GM19324 (cell line): Measurements from ENCODE around the gene SLC26A9.

Experiments
- ATAC-seq: cut with Tn5 transposase; IDR thresholded peaks from one replicate; pipeline ENCODE4 v1.9.1; 2021; ENCODE audit warnings: mild to moderate bottlenecking, moderate library complexity; ENCODE audit not compliant: unreplicated experiment, low FRiP score

Gene SLC26A9, protein sequence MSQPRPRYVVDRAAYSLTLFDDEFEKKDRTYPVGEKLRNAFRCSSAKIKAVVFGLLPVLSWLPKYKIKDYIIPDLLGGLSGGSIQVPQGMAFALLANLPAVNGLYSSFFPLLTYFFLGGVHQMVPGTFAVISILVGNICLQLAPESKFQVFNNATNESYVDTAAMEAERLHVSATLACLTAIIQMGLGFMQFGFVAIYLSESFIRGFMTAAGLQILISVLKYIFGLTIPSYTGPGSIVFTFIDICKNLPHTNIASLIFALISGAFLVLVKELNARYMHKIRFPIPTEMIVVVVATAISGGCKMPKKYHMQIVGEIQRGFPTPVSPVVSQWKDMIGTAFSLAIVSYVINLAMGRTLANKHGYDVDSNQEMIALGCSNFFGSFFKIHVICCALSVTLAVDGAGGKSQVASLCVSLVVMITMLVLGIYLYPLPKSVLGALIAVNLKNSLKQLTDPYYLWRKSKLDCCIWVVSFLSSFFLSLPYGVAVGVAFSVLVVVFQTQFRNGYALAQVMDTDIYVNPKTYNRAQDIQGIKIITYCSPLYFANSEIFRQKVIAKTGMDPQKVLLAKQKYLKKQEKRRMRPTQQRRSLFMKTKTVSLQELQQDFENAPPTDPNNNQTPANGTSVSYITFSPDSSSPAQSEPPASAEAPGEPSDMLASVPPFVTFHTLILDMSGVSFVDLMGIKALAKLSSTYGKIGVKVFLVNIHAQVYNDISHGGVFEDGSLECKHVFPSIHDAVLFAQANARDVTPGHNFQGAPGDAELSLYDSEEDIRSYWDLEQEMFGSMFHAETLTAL

DNA sequence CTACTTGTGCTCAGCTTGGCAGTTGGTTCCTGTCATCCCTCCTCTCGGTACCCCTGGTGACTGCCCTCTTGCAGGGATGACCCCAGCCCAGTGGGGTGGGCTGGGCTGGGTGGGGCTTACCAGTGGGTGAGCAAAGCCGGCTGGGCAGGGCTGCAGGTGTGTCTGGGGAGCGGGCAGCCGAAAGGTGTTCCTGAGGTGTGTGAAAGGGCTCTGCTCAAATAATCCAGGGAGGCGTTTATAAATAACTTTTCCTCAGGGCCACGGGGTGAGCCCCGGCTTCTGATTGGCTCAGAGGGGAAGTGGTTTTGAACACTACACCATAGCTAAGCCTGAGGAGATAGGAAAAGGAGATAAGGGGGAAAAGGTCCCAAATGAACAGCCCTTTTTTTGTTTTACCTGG is at the start of gene SLC26A9:
Gene SLC26A9 (minus strand): TSS at position 212 of the 400 bp plus-strand sequence. CDS start 7,636 bp downstream, outside the sequence.
- no peak for ATAC-seq

GRCh38 chr1:205992218-205992882 is 49.1 kb upstream of the SLC26A9 start:
- ATAC-seq: no peak

GRCh38 chr1:205991237-205991636 is 48.0 kb upstream of the SLC26A9 start:
- ATAC-seq: no peak

DNA sequence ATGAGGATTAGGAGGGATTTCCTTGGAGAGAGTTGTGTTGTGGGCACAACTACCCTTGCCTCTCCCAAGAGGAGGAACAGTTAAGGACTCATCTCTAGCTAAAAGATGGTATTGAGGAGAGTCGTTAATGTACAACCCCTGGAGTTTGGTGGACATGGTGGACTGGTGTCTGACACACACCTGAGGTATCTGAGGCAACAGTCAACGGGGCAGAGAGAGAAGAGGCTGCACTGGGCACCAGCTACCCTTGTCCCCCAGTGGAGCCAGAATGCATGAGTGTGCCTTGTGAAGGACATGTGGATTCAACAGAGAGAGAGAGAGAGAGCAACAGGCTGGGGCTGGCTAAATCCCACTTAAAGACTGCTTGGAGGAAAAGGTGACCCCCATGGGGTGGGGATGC is 47.0 kb upstream of the SLC26A9 start:
- no peak for ATAC-seq

DNA sequence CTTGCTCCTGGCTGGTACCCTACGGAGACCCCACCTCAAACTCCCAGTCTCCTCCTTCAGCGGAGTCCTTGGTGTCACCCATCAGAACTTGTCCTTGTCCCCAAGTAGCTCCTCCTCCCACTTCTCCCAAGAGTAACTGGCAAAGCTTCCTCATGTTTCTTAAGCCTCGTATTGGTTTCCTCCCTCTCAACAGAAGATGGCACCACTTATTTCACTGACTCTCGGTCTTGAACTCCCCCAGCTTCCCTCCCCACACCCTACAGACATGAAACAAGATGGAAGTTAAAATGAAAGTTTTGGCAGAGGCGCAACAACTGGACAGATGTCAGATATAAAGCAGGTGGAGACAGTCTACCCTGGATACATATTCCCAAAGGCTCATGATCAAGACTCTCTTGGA is 46.5 kb upstream of the SLC26A9 start:
- no peak for ATAC-seq

- no peak for ATAC-seq
Measured at GRCh38 chr1:205988585-205988995, 45.3 kb upstream of the SLC26A9 start.

GRCh38 chr1:205986861-205987260 is 43.6 kb upstream of the SLC26A9 start:
- no peak for ATAC-seq

- no peak for ATAC-seq
Measured at GRCh38 chr1:205986292-205986691, 43.0 kb upstream of the SLC26A9 start.

- ATAC-seq: no peak
Measured at GRCh38 chr1:205985330-205986005, 42.2 kb upstream of the SLC26A9 start.

DNA sequence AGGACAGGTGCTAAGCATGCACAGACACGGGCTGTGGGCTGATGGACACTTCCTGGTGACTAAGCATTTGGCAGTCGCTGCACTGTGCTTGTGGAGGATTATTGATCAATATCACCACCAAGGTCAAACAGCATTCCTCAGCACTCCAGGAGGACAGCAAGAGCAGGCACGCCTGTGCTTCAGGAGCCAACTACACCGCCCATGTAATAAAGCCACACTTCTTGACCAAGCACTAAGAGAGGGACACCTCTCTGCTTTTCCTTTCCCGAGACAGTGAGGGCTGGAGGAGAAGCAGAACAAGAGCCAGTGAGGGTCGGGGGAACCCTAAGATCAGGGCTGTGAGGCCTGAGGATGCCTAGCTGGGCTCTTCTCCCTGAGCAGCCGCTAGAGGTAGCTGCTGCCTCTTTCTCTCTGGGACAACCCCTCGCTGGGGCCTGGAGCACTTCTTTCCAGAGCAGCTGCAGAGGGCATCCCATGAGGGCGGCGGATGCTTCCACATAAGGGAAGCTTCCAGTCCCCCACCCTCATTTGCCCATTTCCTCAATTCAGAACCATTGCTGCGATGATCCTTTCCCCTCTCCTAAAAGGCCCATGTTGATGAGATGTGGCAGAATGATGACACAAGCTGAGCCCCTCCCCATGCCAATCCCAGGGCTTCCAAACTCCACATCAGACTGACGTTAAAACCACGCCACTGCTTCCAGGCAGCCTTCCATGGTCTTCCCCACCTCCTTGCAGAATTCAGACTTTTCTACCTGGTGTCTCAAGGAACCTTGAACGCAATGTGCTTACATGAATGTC is 40.9 kb upstream of the SLC26A9 start:
- ATAC-seq: no peak

GRCh38 chr1:205981257-205981656 is 38.0 kb upstream of the SLC26A9 start:
- no peak for ATAC-seq

GRCh38 chr1:205980237-205980870 is 37.1 kb upstream of the SLC26A9 start:
- ATAC-seq: no peak

GRCh38 chr1:205979301-205979700 is 36.0 kb upstream of the SLC26A9 start:
- ATAC-seq: no peak

- no peak for ATAC-seq
Measured at GRCh38 chr1:205978676-205979075, 35.4 kb upstream of the SLC26A9 start.

- ATAC-seq: no peak
Measured at GRCh38 chr1:205977402-205978014, 34.3 kb upstream of the SLC26A9 start.

DNA sequence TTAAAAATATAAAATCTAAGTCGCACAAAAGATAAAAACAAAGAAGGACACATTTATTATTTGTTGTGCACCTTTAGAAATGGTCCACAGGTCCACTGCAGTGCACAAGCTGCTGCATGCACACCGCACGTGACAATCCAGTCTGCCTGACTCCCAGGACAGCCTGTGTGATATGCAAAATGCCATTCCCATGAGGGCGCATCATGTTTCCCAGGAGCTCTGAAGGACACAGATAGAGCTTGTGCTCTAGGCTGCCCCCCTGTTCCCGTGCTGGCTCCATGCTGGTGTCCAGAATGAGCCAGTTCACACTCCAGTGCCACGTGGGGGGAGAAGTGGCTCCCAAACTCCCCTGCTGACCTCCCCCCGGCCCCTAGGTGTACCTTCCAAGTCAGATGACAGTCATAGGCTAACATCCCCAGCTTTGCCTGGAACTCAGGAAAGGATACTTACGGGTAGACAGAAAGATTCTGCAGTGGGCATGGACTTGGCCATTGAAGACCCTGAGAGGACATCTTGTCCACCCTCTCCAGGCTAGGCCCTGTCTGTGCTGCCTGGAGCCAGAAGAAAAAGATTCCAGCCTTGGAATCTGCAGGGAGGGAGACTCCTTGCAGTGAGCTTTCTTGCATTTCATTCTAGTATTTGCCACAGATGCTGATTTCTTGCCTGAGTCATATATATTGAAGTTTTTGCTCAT is 33.6 kb upstream of the SLC26A9 start:
- no peak for ATAC-seq

DNA sequence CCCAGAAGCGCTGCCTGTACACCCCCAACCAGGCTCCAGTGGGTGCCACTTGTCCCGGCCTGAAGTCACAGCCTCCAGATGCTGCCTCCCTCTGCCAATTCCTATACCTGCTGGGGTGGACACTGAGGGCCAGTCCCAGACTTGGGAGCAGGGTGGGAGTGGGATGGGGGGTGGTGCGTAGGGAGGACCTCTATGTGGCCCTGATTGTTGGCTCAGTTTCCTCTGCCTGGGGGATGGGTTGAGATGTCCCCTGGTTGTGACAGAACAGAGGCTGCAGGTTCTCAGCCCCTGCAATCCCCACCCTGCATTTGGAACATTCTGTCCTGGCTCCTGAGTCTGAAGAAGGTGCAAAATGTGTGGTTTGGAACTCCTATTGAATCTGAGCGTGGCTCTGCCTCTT is 32.8 kb upstream of the SLC26A9 start:
- ATAC-seq: no peak

GRCh38 chr1:205975387-205975998 is 32.2 kb upstream of the SLC26A9 start:
- ATAC-seq: no peak
